A673 (cell line): ENCODE measurements around the gene SARDH. TPM values are rescaled to one million over a fixed set of nuclear protein-coding genes. Genes with fewer than 3 reads are reported as not detected.

ENCODE experiments used
- BruUV-seq: library from RNA; stranded (reverse); fragments of 400-500 nt; replicated peaks from 2 replicates; lab custom pipeline; 2021; lab: Mats Ljungman, UMichigan
- CTCF ChIA-PET: fragments of 300-600 bp; sonication (Branson Sonifier 250); formaldehyde crosslinking; loops from one replicate; lab custom pipeline; 2022; ENCODE audit warnings: antibody characterized with exemption; lab: Charles Lee
- POLR2A ChIA-PET: fragments of 300-600 bp; sonication (Branson Sonifier 250); formaldehyde crosslinking; loops from one replicate; lab custom pipeline; 2022; ENCODE audit warnings: antibody characterized with exemption; ENCODE audit not compliant: low non-redundant PET; lab: Charles Lee
- DNase-seq: peaks from one replicate; pipeline ENCODE4 v3.0.0-alpha.2; 2015; ENCODE audit warnings: low spot score
- H3K27ac ChIP-seq: fragments of 200-600 bp; sonication (generic); 2 replicates; pipeline ENCODE4 v1.5.1; 2016; ENCODE audit warnings: mixed run types, low read depth, mild to moderate bottlenecking, mixed read lengths, antibody characterized with exemption, low read length; ENCODE audit not compliant: poor library complexity, severe bottlenecking
- H3K27me3 ChIP-seq: fragments of 200-600 bp; sonication (generic); replicated peaks from 2 replicates; pipeline ENCODE4 v1.6.1; 2017; ENCODE audit warnings: mixed run types, low read depth, mild to moderate bottlenecking, mixed read lengths, antibody characterized with exemption, low read length; ENCODE audit not compliant: insufficient read depth, poor library complexity
- H3K36me3 ChIP-seq: fragments of 200-600 bp; sonication (generic); 2 replicates; pipeline ENCODE4 v1.6.1; 2016; ENCODE audit warnings: mixed run types, mild to moderate bottlenecking, mixed read lengths, antibody characterized with exemption, low read length; ENCODE audit not compliant: insufficient read depth, poor library complexity, severe bottlenecking
- H3K4me1 ChIP-seq: fragments of 200-600 bp; sonication (generic); 2 replicates; pipeline ENCODE4 v1.6.1; 2017; ENCODE audit warnings: mixed run types, mild to moderate bottlenecking, mixed read lengths, antibody characterized with exemption, low read length; ENCODE audit not compliant: insufficient read depth, poor library complexity, severe bottlenecking
- H3K4me3 ChIP-seq: fragments of 200-600 bp; sonication (generic); 2 replicates; pipeline ENCODE4 v1.5.1; 2016; ENCODE audit warnings: low read depth, mixed run types, mild to moderate bottlenecking, mixed read lengths, low read length; ENCODE audit not compliant: poor library complexity, severe bottlenecking
- H3K9me3 ChIP-seq: fragments of 200-600 bp; sonication (generic); 2 replicates; pipeline ENCODE4 v1.6.1; 2016; ENCODE audit warnings: mixed run types, low read depth, mild to moderate bottlenecking, mixed read lengths, antibody characterized with exemption, low read length; ENCODE audit not compliant: poor library complexity, severe bottlenecking
- CTCF ChIP-seq: fragments of 300-800, 200-600 bp; sonication (generic); conservative IDR thresholded peaks from 2 replicates; pipeline ENCODE4 v1.5.1; 2017; ENCODE audit warnings: low read depth, mild to moderate bottlenecking, antibody characterized with exemption, low read length, moderate library complexity, mixed read lengths
- EZH2 ChIP-seq: fragments of 200-600 bp; sonication (generic); IDR thresholded peaks from 2 replicates; pipeline ENCODE4 v1.6.1; 2017; ENCODE audit warnings: borderline replicate concordance, low read depth, mild to moderate bottlenecking, mixed read lengths, antibody characterized with exemption, low read length; ENCODE audit not compliant: poor library complexity, severe bottlenecking
- intact Hi-C: fragments of 100-400 bp; cut with micrococcal nuclease; formaldehyde crosslinking; loops from one replicate; pipeline ENCODE4 v1.10.0; 2022; ENCODE audit not compliant: unreplicated experiment
- total RNA-seq: library from RNA; stranded (reverse); gene quantifications from 2 replicates; pipeline ENCODE4 v1.2.3, GENCODE V29; 2021

SARDH gene
- total RNA-seq, 1 experiment from 2014 or later, result 0.37 TPM

- H3K36me3 ChIP-seq, result peaks cover 7% of the 10 kb centered on the region
- no peak overlapping the region for H3K4me3 ChIP-seq
- H3K9me3 ChIP-seq, result no peaks in the 10 kb centered on the region
- no TSS peak for BruUV-seq
- H3K4me1 ChIP-seq, result no peaks in the 10 kb centered on the region
- CTCF ChIA-PET, result no interaction called here
- POLR2A ChIA-PET, result no interaction called here
- intact Hi-C loops, result no loop called here
- TF ChIP-seq CTCF (no peak), EZH2 (no peak)
- no peaks in the 10 kb centered on the region for H3K27me3 ChIP-seq
- no peak overlapping the region for H3K27ac ChIP-seq
- no peak for DNase-seq
Measured at GRCh38 chr9:133763272-133764183, 25.4 kb upstream of the SARDH start.

GRCh38 chr9:133762488-133763271, 24.5 kb upstream of the SARDH start:
- no peak overlapping the region for H3K27ac ChIP-seq
- ChIA-PET POLR2A (no interaction called here), CTCF (no interaction called here)
- peaks cover 5% of the 10 kb centered on the region for H3K36me3 ChIP-seq
- DNase-seq, result no peak
- H3K27me3 ChIP-seq, result no peaks in the 10 kb centered on the region
- no peaks in the 10 kb centered on the region for H3K9me3 ChIP-seq
- no TSS peak for BruUV-seq
- intact Hi-C loops, result no loop called here
- no peak overlapping the region for H3K4me3 ChIP-seq
- TF ChIP-seq EZH2 (no peak), CTCF (no peak)
- no peaks in the 10 kb centered on the region for H3K4me1 ChIP-seq

- no peak for TF ChIP-seq EZH2
- no peak for TF ChIP-seq CTCF
- DNase-seq, result no peak
- no TSS peak for BruUV-seq
- intact Hi-C loops, result no loop called here
- no peaks in the 10 kb centered on the region for H3K36me3 ChIP-seq
- no peak overlapping the region for H3K27ac ChIP-seq
- no peaks in the 10 kb centered on the region for H3K27me3 ChIP-seq
- H3K4me3 ChIP-seq, result no peak overlapping the region
- H3K4me1 ChIP-seq, result no peaks in the 10 kb centered on the region
- POLR2A ChIA-PET, result no interaction called here
- H3K9me3 ChIP-seq, result no peaks in the 10 kb centered on the region
- CTCF ChIA-PET, result interaction anchor here (0.6 kb wide), 1 partner anchor 19 kb away, joined by 7 read pairs; no protein-coding TSS in a partner anchor
Measured at GRCh38 chr9:133761641-133762248, 23.6 kb upstream of the SARDH start.
